Measurements from ENCODE around the gene CXCR1. TPM values are rescaled to one million over a fixed set of nuclear protein-coding genes. Genes with fewer than 3 reads are reported as not detected.
A peak's percentile ranks its signal among the peaks of the same experiment; 100 is the strongest.
"Not testable (repeated sequence)": the region's sequence is repeated elsewhere in the genome, so short reads cannot be mapped to it uniquely, and the experiment has no call there.

Gene CXCR1
- total RNA-seq, 2 donors from 2014 or later: not detected

- no peaks in the 10 kb centered on the region for H3K4me1 Mint-ChIP-seq (ENCODE audit: low read depth)
- no peak for ATAC-seq (replicated peaks in 1 of 2)
- H3K27ac Mint-ChIP-seq: no peak overlapping the region
- no peaks in the 10 kb centered on the region for H3K9me3 Mint-ChIP-seq
- no peak for DNase-seq
- no peaks in the 10 kb centered on the region for H3K27me3 Mint-ChIP-seq (ENCODE audit: low read depth)
- H3K4me3 Mint-ChIP-seq: no peak overlapping the region
- H3K36me3 Mint-ChIP-seq (ENCODE audit: insufficient read depth in 2 of 2): no peaks in the 10 kb centered on the region
Measured at GRCh38 chr2:218180467-218181114, 13.8 kb upstream of the CXCR1 start.

GRCh38 chr2:218179782-218180181, 13.0 kb upstream of the CXCR1 start:
- no peaks in the 10 kb centered on the region for H3K4me1 Mint-ChIP-seq (ENCODE audit: low read depth)
- H3K27me3 Mint-ChIP-seq (ENCODE audit: low read depth): no peaks in the 10 kb centered on the region
- no peaks in the 10 kb centered on the region for H3K36me3 Mint-ChIP-seq (ENCODE audit: insufficient read depth in 2 of 2)
- no peak overlapping the region for H3K4me3 Mint-ChIP-seq
- H3K9me3 Mint-ChIP-seq: no peaks in the 10 kb centered on the region
- ATAC-seq (replicated peaks in 1 of 2): no peak
- no peak for DNase-seq
- H3K27ac Mint-ChIP-seq: no peak overlapping the region

- Mint-ChIP-seq H3K4me3 (no peak overlapping the region), H3K9me3 (no peaks in the 10 kb centered on the region), H3K27me3 (ENCODE audit: low read depth) (no peaks in the 10 kb centered on the region), H3K36me3 (ENCODE audit: insufficient read depth in 2 of 2) (no peaks in the 10 kb centered on the region), H3K4me1 (ENCODE audit: low read depth) (no peaks in the 10 kb centered on the region), H3K27ac (no peak overlapping the region)
- ATAC-seq (replicated peaks in 1 of 2): no peak
- no peak for DNase-seq
Measured at GRCh38 chr2:218172845-218173244, 6.1 kb upstream of the CXCR1 start.

- H3K36me3 Mint-ChIP-seq (ENCODE audit: insufficient read depth in 2 of 2); H3K4me3 Mint-ChIP-seq; H3K27ac Mint-ChIP-seq; ATAC-seq (replicated peaks in 1 of 2); H3K27me3 Mint-ChIP-seq (ENCODE audit: low read depth); DNase-seq; H3K9me3 Mint-ChIP-seq: not testable (repeated sequence)
- H3K4me1 Mint-ChIP-seq (ENCODE audit: low read depth): peaks cover 10% of the 10 kb centered on the region
Measured at GRCh38 chr2:218171744-218172143, 5.0 kb upstream of the CXCR1 start.

- Mint-ChIP-seq H3K27ac (no peak overlapping the region), H3K36me3 (ENCODE audit: insufficient read depth in 2 of 2) (no peaks in the 10 kb centered on the region), H3K4me3 (no peak overlapping the region), H3K27me3 (ENCODE audit: low read depth) (no peaks in the 10 kb centered on the region), H3K4me1 (ENCODE audit: low read depth) (peaks cover 14% of the 10 kb centered on the region), H3K9me3 (no peaks in the 10 kb centered on the region)
- no peak for ATAC-seq (replicated peaks in 1 of 2)
- no peak for DNase-seq
Measured at GRCh38 chr2:218169757-218170546, 3.2 kb upstream of the CXCR1 start.

GRCh38 chr2:218168635-218169462, 2.1 kb upstream of the CXCR1 start:
- H3K4me3 Mint-ChIP-seq: no peak overlapping the region
- ATAC-seq (replicated peaks in 1 of 2) (peak; percentile 68 to 76), DNase-seq (peak; percentile 75)
- peaks cover 14% of the 10 kb centered on the region for H3K4me1 Mint-ChIP-seq (ENCODE audit: low read depth)
- no peaks in the 10 kb centered on the region for H3K9me3 Mint-ChIP-seq
- H3K36me3 Mint-ChIP-seq (ENCODE audit: insufficient read depth in 2 of 2): no peaks in the 10 kb centered on the region
- no peaks in the 10 kb centered on the region for H3K27me3 Mint-ChIP-seq (ENCODE audit: low read depth)
- no peak overlapping the region for H3K27ac Mint-ChIP-seq

- no peak overlapping the region for H3K4me3 Mint-ChIP-seq
- no peaks in the 10 kb centered on the region for H3K36me3 Mint-ChIP-seq (ENCODE audit: insufficient read depth in 2 of 2)
- no peak for DNase-seq
- H3K4me1 Mint-ChIP-seq (ENCODE audit: low read depth): peaks cover 14% of the 10 kb centered on the region
- no peaks in the 10 kb centered on the region for H3K27me3 Mint-ChIP-seq (ENCODE audit: low read depth)
- ATAC-seq (replicated peaks in 1 of 2): no peak
- H3K9me3 Mint-ChIP-seq: no peaks in the 10 kb centered on the region
- H3K27ac Mint-ChIP-seq: no peak overlapping the region
Measured at GRCh38 chr2:218168016-218168415, 1.3 kb upstream of the CXCR1 start.

- DNase-seq (no peak), ATAC-seq (replicated peaks in 1 of 2) (no peak)
- Mint-ChIP-seq H3K27ac (no peak overlapping the region), H3K27me3 (ENCODE audit: low read depth) (peaks cover 9% of the 10 kb centered on the region), H3K9me3 (no peaks in the 10 kb centered on the region), H3K4me3 (no peak overlapping the region), H3K36me3 (ENCODE audit: insufficient read depth in 2 of 2) (no peaks in the 10 kb centered on the region), H3K4me1 (ENCODE audit: low read depth) (peaks cover 14% of the 10 kb centered on the region)
Measured at GRCh38 chr2:218162814-218163213, 3.9 kb downstream of the CXCR1 start.

GRCh38 chr2:218161644-218162043, 5.1 kb downstream of the CXCR1 start:
- Mint-ChIP-seq H3K4me3 (no peak overlapping the region), H3K27me3 (ENCODE audit: low read depth) (peaks cover 9% of the 10 kb centered on the region), H3K27ac (no peak overlapping the region), H3K4me1 (ENCODE audit: low read depth) (peaks cover 3% of the 10 kb centered on the region), H3K9me3 (no peaks in the 10 kb centered on the region), H3K36me3 (ENCODE audit: insufficient read depth in 2 of 2) (no peaks in the 10 kb centered on the region)
- DNase-seq (no peak), ATAC-seq (replicated peaks in 1 of 2) (no peak)

GRCh38 chr2:218155953-218156479, 10.7 kb downstream of the CXCR1 start:
- no peaks in the 10 kb centered on the region for H3K9me3 Mint-ChIP-seq
- peaks cover 5% of the 10 kb centered on the region for H3K4me1 Mint-ChIP-seq (ENCODE audit: low read depth)
- no peaks in the 10 kb centered on the region for H3K36me3 Mint-ChIP-seq (ENCODE audit: insufficient read depth in 2 of 2)
- DNase-seq: no peak
- no peak overlapping the region for H3K27ac Mint-ChIP-seq
- H3K4me3 Mint-ChIP-seq: no peak overlapping the region
- H3K27me3 Mint-ChIP-seq (ENCODE audit: low read depth): no peaks in the 10 kb centered on the region
- no peak for ATAC-seq (replicated peaks in 1 of 2)

GRCh38 chr2:218152777-218153176, 14.0 kb downstream of the CXCR1 start:
- Mint-ChIP-seq H3K27ac (no peak overlapping the region), H3K4me3 (no peak overlapping the region), H3K27me3 (ENCODE audit: low read depth) (peaks cover 7% of the 10 kb centered on the region), H3K9me3 (no peaks in the 10 kb centered on the region), H3K4me1 (ENCODE audit: low read depth) (peaks cover 5% of the 10 kb centered on the region), H3K36me3 (ENCODE audit: insufficient read depth in 2 of 2) (no peaks in the 10 kb centered on the region)
- ATAC-seq (replicated peaks in 1 of 2) (no peak), DNase-seq (no peak)

GRCh38 chr2:218152172-218152571, 14.6 kb downstream of the CXCR1 start:
- Mint-ChIP-seq H3K36me3 (ENCODE audit: insufficient read depth in 2 of 2) (no peaks in the 10 kb centered on the region), H3K27ac (no peak overlapping the region), H3K27me3 (ENCODE audit: low read depth) (peaks cover 7% of the 10 kb centered on the region), H3K9me3 (no peaks in the 10 kb centered on the region), H3K4me1 (ENCODE audit: low read depth) (peaks cover 5% of the 10 kb centered on the region), H3K4me3 (no peak overlapping the region)
- DNase-seq: no peak
- no peak for ATAC-seq (replicated peaks in 1 of 2)

- Mint-ChIP-seq H3K27ac (no peak overlapping the region), H3K4me1 (ENCODE audit: low read depth) (peaks cover 5% of the 10 kb centered on the region), H3K4me3 (no peak overlapping the region), H3K36me3 (ENCODE audit: insufficient read depth in 2 of 2) (no peaks in the 10 kb centered on the region), H3K27me3 (ENCODE audit: low read depth) (peaks cover 7% of the 10 kb centered on the region), H3K9me3 (no peaks in the 10 kb centered on the region)
- ATAC-seq (replicated peaks in 1 of 2) (no peak), DNase-seq (no peak)
Measured at GRCh38 chr2:218149848-218150440, 16.8 kb downstream of the CXCR1 start.
